Cardiac fibroblast (primary cell): Measurements from ENCODE around the gene HMCN2.

Experiments
- DNase-seq, 2 donors: peaks; one replicate each; pipeline versions ENCODE4 v3.0.0 to v3.0.0-alpha.2; 2010; ENCODE audit warnings: low read depth in 2 of 2
- H3K4me3 ChIP-seq, 2 donors: replicated peaks in 1 of 2; 1 replicate in 1 of 2; 2 replicates in 1 of 2; pipeline ENCODE4 v1.5.1; 2011; ENCODE audit warnings: low read depth in 2 of 2, low read length in 2 of 2, mild to moderate bottlenecking in 2 of 2, moderate library complexity in 1 of 2
- CTCF ChIP-seq: IDR thresholded peaks from one replicate; pipeline ENCODE4 v1.5.1; 2011; ENCODE audit warnings: low read depth, mild to moderate bottlenecking, low read length, inconsistent platforms

HMCN2 gene

GRCh38 chr9:130348341-130348740 lies 82.8 kb downstream of the HMCN2 start:
- DNase-seq, result no peak
- TF ChIP-seq CTCF, result no peak
- H3K4me3 ChIP-seq, result no peak overlapping the region

- no peak overlapping the region for H3K4me3 ChIP-seq
- no peak for DNase-seq
- TF ChIP-seq CTCF, result no peak
Observed at GRCh38 chr9:130348881-130349280, 83.3 kb downstream of the HMCN2 start.

- no peak overlapping the region for H3K4me3 ChIP-seq
- TF ChIP-seq CTCF, result no peak
- DNase-seq, result no peak
Observed at GRCh38 chr9:130349398-130349797, 83.8 kb downstream of the HMCN2 start.

GRCh38 chr9:130351343-130351742 lies 85.8 kb downstream of the HMCN2 start:
- no peak for TF ChIP-seq CTCF
- no peak overlapping the region for H3K4me3 ChIP-seq
- DNase-seq, result no peak

GRCh38 chr9:130352081-130352480 lies 86.5 kb downstream of the HMCN2 start:
- DNase-seq, result no peak
- TF ChIP-seq CTCF, result no peak
- H3K4me3 ChIP-seq, result no peak overlapping the region

- DNase-seq, result no peak
- no peak overlapping the region for H3K4me3 ChIP-seq
- no peak for TF ChIP-seq CTCF
Observed at GRCh38 chr9:130352586-130353285, 87.2 kb downstream of the HMCN2 start.

GRCh38 chr9:130354378-130354777 lies 88.8 kb downstream of the HMCN2 start:
- no peak for TF ChIP-seq CTCF
- no peak overlapping the region for H3K4me3 ChIP-seq
- no peak for DNase-seq
